ENCODE data around the gene TNFRSF21. TPM values are rescaled to one million over a fixed set of nuclear protein-coding genes. Genes with fewer than 3 reads are reported as not detected.
A peak's percentile ranks its signal among the peaks of the same experiment; 100 is the strongest.

TNFRSF21 gene
- total RNA-seq, 1 experiment from 2014 or later: 47.3 TPM

GRCh38 chr6:47292027-47292426 lies 17.7 kb downstream of the TNFRSF21 start (continued):
- no peak for TF ChIP-seq E2F4 (CRISPR knock-in tag; IDR thresholded peaks at IDR 0.05; ENCODE audit: borderline replicate concordance, low read depth)
- TF ChIP-seq USF1 (CRISPR knock-in tag; IDR thresholded peaks at IDR 0.05): no peak
- no peak for TF ChIP-seq ZNF671 (CRISPR knock-in tag; IDR thresholded peaks at IDR 0.05)
- TF ChIP-seq, protein P1, sequence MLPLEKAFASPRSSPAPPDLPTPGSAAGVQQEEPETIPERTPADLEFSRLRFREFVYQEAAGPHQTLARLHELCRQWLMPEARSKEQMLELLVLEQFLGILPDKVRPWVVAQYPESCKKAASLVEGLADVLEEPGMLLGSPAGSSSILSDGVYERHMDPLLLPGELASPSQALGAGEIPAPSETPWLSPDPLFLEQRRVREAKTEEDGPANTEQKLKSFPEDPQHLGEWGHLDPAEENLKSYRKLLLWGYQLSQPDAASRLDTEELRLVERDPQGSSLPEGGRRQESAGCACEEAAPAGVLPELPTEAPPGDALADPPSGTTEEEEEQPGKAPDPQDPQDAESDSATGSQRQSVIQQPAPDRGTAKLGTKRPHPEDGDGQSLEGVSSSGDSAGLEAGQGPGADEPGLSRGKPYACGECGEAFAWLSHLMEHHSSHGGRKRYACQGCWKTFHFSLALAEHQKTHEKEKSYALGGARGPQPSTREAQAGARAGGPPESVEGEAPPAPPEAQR (CRISPR knock-in tag; IDR thresholded peaks at IDR 0.05): no peak
- TF ChIP-seq CREB1 (CRISPR knock-in tag; IDR thresholded peaks at IDR 0.05): no peak
- TF ChIP-seq KAT7 (CRISPR knock-in tag; IDR thresholded peaks at IDR 0.05; ENCODE audit: borderline replicate concordance): no peak
- TF ChIP-seq, protein P2, sequence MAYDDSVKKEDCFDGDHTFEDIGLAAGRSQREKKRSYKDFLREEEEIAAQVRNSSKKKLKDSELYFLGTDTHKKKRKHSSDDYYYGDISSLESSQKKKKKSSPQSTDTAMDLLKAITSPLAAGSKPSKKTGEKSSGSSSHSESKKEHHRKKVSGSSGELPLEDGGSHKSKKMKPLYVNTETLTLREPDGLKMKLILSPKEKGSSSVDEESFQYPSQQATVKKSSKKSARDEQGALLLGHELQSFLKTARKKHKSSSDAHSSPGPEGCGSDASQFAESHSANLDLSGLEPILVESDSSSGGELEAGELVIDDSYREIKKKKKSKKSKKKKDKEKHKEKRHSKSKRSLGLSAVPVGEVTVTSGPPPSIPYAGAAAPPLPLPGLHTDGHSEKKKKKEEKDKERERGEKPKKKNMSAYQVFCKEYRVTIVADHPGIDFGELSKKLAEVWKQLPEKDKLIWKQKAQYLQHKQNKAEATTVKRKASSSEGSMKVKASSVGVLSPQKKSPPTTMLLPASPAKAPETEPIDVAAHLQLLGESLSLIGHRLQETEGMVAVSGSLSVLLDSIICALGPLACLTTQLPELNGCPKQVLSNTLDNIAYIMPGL (CRISPR knock-in tag; IDR thresholded peaks at IDR 0.05): no peak
- no peak for TF ChIP-seq EMX1 (CRISPR knock-in tag; IDR thresholded peaks at IDR 0.05)
- TF ChIP-seq, protein P3, sequence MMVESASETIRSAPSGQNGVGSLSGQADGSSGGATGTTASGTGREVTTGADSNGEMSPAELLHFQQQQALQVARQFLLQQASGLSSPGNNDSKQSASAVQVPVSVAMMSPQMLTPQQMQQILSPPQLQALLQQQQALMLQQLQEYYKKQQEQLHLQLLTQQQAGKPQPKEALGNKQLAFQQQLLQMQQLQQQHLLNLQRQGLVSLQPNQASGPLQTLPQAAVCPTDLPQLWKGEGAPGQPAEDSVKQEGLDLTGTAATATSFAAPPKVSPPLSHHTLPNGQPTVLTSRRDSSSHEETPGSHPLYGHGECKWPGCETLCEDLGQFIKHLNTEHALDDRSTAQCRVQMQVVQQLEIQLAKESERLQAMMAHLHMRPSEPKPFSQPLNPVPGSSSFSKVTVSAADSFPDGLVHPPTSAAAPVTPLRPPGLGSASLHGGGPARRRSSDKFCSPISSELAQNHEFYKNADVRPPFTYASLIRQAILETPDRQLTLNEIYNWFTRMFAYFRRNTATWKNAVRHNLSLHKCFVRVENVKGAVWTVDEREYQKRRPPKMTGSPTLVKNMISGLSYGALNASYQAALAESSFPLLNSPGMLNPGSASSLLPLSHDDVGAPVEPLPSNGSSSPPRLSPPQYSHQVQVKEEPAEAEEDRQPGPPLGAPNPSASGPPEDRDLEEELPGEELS (CRISPR knock-in tag; IDR thresholded peaks at IDR 0.05): no peak
- TF ChIP-seq ATF6 (CRISPR knock-in tag; IDR thresholded peaks at IDR 0.05): no peak

DNA sequence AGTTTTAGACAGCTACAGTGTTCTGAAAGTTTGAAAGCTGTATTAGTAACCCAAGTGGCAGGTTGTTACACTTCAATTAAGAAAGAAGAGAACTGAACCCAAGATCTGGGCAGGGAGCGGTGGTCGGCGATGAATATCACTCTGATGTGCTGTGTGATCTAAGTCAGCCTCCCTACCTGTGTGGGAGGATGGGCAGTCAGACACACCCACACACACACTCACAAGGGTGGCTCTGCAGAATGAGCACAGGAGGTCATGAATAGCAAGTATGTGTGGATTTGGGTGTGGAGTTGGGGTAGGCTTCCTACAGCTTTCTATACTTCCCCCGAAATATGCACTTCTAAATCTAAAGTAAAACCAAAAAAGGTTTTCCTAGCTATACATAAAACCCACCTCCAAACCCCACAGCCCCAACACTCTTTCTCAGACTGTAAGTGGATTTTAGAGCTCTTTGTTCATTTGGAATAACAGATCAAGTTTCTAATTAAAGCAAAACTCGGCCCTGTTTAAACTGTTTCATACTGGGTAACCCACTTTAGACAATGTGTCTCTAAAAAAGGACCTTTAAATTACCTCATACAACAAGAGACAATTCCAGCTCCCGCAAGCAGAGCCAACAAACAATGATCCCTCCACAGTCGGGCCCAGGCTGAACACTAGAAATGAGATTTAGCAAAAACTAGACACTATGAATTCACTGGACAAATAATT lies 19.4 kb downstream of the TNFRSF21 start:
- Mint-ChIP-seq H3K27ac (peak overlapping the region; percentile 26), H3K36me3 (peaks cover 15% of the 10 kb centered on the region), H3K4me1 (peaks cover 66% of the 10 kb centered on the region), H3K27me3 (ENCODE audit: low read depth) (no peaks in the 10 kb centered on the region), H3K4me3 (no peak overlapping the region), H3K9me3 (no peaks in the 10 kb centered on the region)
- POLR2A ChIA-PET: no interaction called here
- CTCF ChIA-PET: interaction anchor here (1.0 kb wide), 1 partner anchor 193 kb away, joined by 3 read pairs; no protein-coding TSS in a partner anchor
- ATAC-seq (no peak), DNase-seq (ENCODE audit: low spot score) (no peak)
- TF ChIP-seq OVOL2 (CRISPR knock-in tag; IDR thresholded peaks at IDR 0.05; ENCODE audit: borderline replicate concordance): no peak

Measured in WTC11 (cell line).